Gastrocnemius medialis (tissue), 4 donors: Measurements from ENCODE around the gene PRDM2. TPM values are rescaled to one million over a fixed set of nuclear protein-coding genes. Genes with fewer than 3 reads are reported as not detected.

Experiments used
- ATAC-seq, 2 donors: fragments of 150-250 bp; one replicate each; pipeline ENCODE4 v1.9.1; 2016
- DNase-seq, 2 donors: peaks; one replicate each; pipeline ENCODE4 v3.0.0-alpha.2; 2019
- H3K27ac ChIP-seq, 4 donors: fragments of 200-600 bp; sonication (generic); 1 replicate in 1 of 4; 2 replicates in 3 of 4; pipeline ENCODE4 v1.5.1; 2016 to 2018; ENCODE audit warnings: mild to moderate bottlenecking in 2 of 4, moderate library complexity in 1 of 4
- H3K27me3 ChIP-seq, 3 donors: fragments of 200-600 bp; sonication (generic) in 2 of 3; 1 replicate in 1 of 3; 2 replicates in 2 of 3; pipeline versions ENCODE4 v1.5.1 to v1.6.0; 2016 to 2019; ENCODE audit warnings: mild to moderate bottlenecking in 1 of 3, moderate library complexity in 1 of 3
- H3K36me3 ChIP-seq, 2 donors: fragments of 200-600 bp; sonication (generic) in 1 of 2; one replicate each; pipeline ENCODE4 v1.5.1; 2017 to 2018
- H3K4me1 ChIP-seq, 2 donors: fragments of 200-600 bp; sonication (generic) in 1 of 2; one replicate each; pipeline ENCODE4 v1.5.1; 2016 to 2017; ENCODE audit warnings: mild to moderate bottlenecking in 2 of 2
- H3K4me3 ChIP-seq, 4 donors: fragments of 200-600 bp; sonication (generic) in 3 of 4; 1 replicate in 1 of 4; 2 replicates in 3 of 4; pipeline ENCODE4 v1.5.1; 2016 to 2019; ENCODE audit warnings: mild to moderate bottlenecking in 2 of 4
- H3K9me3 ChIP-seq, 3 donors: fragments of 200-600 bp; sonication (generic) in 2 of 3; 1 replicate in 1 of 3; 2 replicates in 2 of 3; pipeline ENCODE4 v1.5.1; 2016 to 2019
- CTCF ChIP-seq, 5 experiments: fragments of 450-650 bp in 3 of 5; fragments of 200-600 bp in 2 of 5; sonication (generic) in 2 of 5; IDR thresholded peaks in 4 of 5; conservative IDR thresholded peaks in 1 of 5; 1 replicate in 4 of 5; 2 replicates in 1 of 5; pipeline ENCODE4 v1.5.1; 2016 to 2019; ENCODE audit warnings: antibody characterized with exemption in 5 of 5, mild to moderate bottlenecking in 3 of 5, moderate library complexity in 3 of 5
- POLR2A ChIP-seq, 2 donors: fragments of 450-650 bp; IDR thresholded peaks; one replicate each; pipeline ENCODE4 v1.6.1; 2017; ENCODE audit warnings: antibody characterized with exemption in 2 of 2, mild to moderate bottlenecking in 2 of 2, moderate library complexity in 2 of 2
- in situ Hi-C, 4 donors: fragments of 200-750 bp; cut with MboI; loops; one replicate each; pipeline versions ENCODE4 v1.15.0 to v1.8.0; 2017; ENCODE audit warnings: low sequenced_read_pairs in 4 of 4
- intact Hi-C: fragments of 100-400 bp; cut with DNase I; formaldehyde crosslinking; loops from one replicate; pipeline ENCODE4 v1.15.1; 2023; ENCODE audit warnings: low total_unique reads
- total RNA-seq, 4 donors: library from RNA; depleted of rRNA; stranded (reverse); fragments of >200 nt; gene quantifications; one replicate each; pipeline versions ENCODE4 v1.1.0 to v1.2.3, GENCODE V29; 2016

Gene PRDM2
- total RNA-seq, 4 donors from 2014 or later, result 24.1 to 38.3 (median 35.6) TPM

GRCh38 chr1:13722808-13723360, 22.9 kb downstream of the PRDM2 start:
- in situ Hi-C loops (no loop called here), intact Hi-C loops (no loop called here)
- TF ChIP-seq CTCF (IDR thresholded peaks at IDR 0.05 in 4 of 5, conservative IDR thresholded peaks at IDR 0.05 in 1 of 5) (no peak), POLR2A (IDR thresholded peaks at IDR 0.05) (no peak)
- ATAC-seq (no peak), DNase-seq (no peak)
- Histone ChIP-seq H3K4me3 (no peak overlapping the region), H3K27ac (no peak overlapping the region), H3K27me3 (no peaks in the 10 kb centered on the region), H3K36me3 (no peaks in the 10 kb centered on the region), H3K4me1 (no peaks in the 10 kb centered on the region), H3K9me3 (no peaks in the 10 kb centered on the region)

- Histone ChIP-seq H3K27ac (no peak overlapping the region), H3K27me3 (no peaks in the 10 kb centered on the region), H3K36me3 (no peaks in the 10 kb centered on the region), H3K4me3 (no peak overlapping the region), H3K4me1 (no peaks in the 10 kb centered on the region), H3K9me3 (no peaks in the 10 kb centered on the region)
- ATAC-seq (peak in 1 of 2 donors; percentile 73), DNase-seq (peak in 1 of 2 donors; percentile 21)
- intact Hi-C loops (no loop called here), in situ Hi-C loops (no loop called here)
- TF ChIP-seq POLR2A (IDR thresholded peaks at IDR 0.05) (no peak), CTCF (IDR thresholded peaks at IDR 0.05 in 4 of 5, conservative IDR thresholded peaks at IDR 0.05 in 1 of 5) (no peak)
Observed at GRCh38 chr1:13723810-13724209, 23.8 kb downstream of the PRDM2 start.

GRCh38 chr1:13725714-13726175, 25.8 kb downstream of the PRDM2 start:
- in situ Hi-C loops (no loop called here), intact Hi-C loops (loop anchor here (5.0 kb wide), 1 partner anchor 58 kb away; no protein-coding TSS in a partner anchor)
- no peak overlapping the region for H3K27ac ChIP-seq
- H3K27me3 ChIP-seq, result no peaks in the 10 kb centered on the region
- ATAC-seq (no peak), DNase-seq (no peak)
- H3K9me3 ChIP-seq, result no peaks in the 10 kb centered on the region
- no peak overlapping the region for H3K4me3 ChIP-seq
- TF ChIP-seq CTCF (IDR thresholded peaks at IDR 0.05 in 4 of 5, conservative IDR thresholded peaks at IDR 0.05 in 1 of 5) (peak in 3 of 5 experiments; percentile 7 to 20 (median 11)), POLR2A (IDR thresholded peaks at IDR 0.05) (no peak)
- no peaks in the 10 kb centered on the region for H3K36me3 ChIP-seq
- peaks cover 5 to 7% of the 10 kb centered on the region in 2 donors for H3K4me1 ChIP-seq

- no peak for TF ChIP-seq POLR2A (IDR thresholded peaks at IDR 0.05)
- no peak for TF ChIP-seq CTCF (IDR thresholded peaks at IDR 0.05 in 4 of 5, conservative IDR thresholded peaks at IDR 0.05 in 1 of 5)
- intact Hi-C loops, result loop anchor here (5.0 kb wide), 1 partner anchor 61 kb away; no protein-coding TSS in a partner anchor
Observed at GRCh38 chr1:13728091-13728715, 28.2 kb downstream of the PRDM2 start.

More at GRCh38 chr1:13728091-13728715, 28.2 kb downstream of the PRDM2 start:
- in situ Hi-C loops, result no loop called here
- Histone ChIP-seq H3K27me3 (no peaks in the 10 kb centered on the region), H3K36me3 (no peaks in the 10 kb centered on the region), H3K4me1 (peaks cover 14 to 28% of the 10 kb centered on the region in 2 donors), H3K4me3 (no peak overlapping the region), H3K27ac (no peak overlapping the region), H3K9me3 (no peaks in the 10 kb centered on the region)
- DNase-seq (no peak), ATAC-seq (no peak)
